T-cell (primary cell): ENCODE measurements around the gene WEE2. TPM values are rescaled to one million over a fixed set of nuclear protein-coding genes. Genes with fewer than 3 reads are reported as not detected.

Source experiments
- ATAC-seq, 4 experiments: fragments of 200-7000 bp in 3 of 4; fragments of 150-1000 bp in 1 of 4; cut with Tn5 transposase; replicated peaks in 1 of 4; 1 replicate in 3 of 4; 2 replicates in 1 of 4; pipeline ENCODE4 v1.10.0; 2021; ENCODE audit warnings: moderate library complexity in 3 of 4, mild to moderate bottlenecking in 2 of 4, moderate number of reproducible peaks in 1 of 4
- CTCF ChIA-PET, 2 donors: fragments of 300-600 bp; sonication (Branson Sonifier 250); formaldehyde crosslinking; loops; one replicate each; lab custom pipeline; 2022; ENCODE audit warnings: antibody characterized with exemption in 2 of 2; lab: Charles Lee
- POLR2A ChIA-PET, 2 donors: fragments of 300-600 bp; sonication (Branson Sonifier 250); formaldehyde crosslinking; loops; one replicate each; lab custom pipeline; 2022; ENCODE audit warnings: antibody characterized with exemption in 2 of 2; lab: Charles Lee
- DNase-seq, 35 experiments: peaks; one replicate each; pipeline versions ENCODE4 v3.0.0 to v3.0.0-alpha.2; 2013 to 2023
- H3K27ac ChIP-seq: one replicate; pipeline ENCODE4 v1.5.1; 2013; ENCODE audit warnings: low read length
- H3K27me3 ChIP-seq, 2 experiments: replicated peaks in 1 of 2; 1 replicate in 1 of 2; 2 replicates in 1 of 2; pipeline versions ENCODE4 v1.6.1 to v1.7.0; 2013; ENCODE audit warnings: low read length in 1 of 2, mixed read lengths in 1 of 2; ENCODE audit not compliant: control insufficient read depth in 2 of 2, insufficient read depth in 2 of 2; ENCODE audit errors: extremely low read depth in 1 of 2
- H3K36me3 ChIP-seq, 2 donors: 1 replicate in 1 of 2; 2 replicates in 1 of 2; pipeline versions ENCODE4 v1.6.1 to v1.7.0; 2013; ENCODE audit warnings: low read length in 1 of 2; ENCODE audit not compliant: control insufficient read depth in 2 of 2, insufficient read depth in 1 of 2; ENCODE audit errors: extremely low read depth in 1 of 2
- H3K4me1 ChIP-seq, 2 experiments: 1 replicate in 1 of 2; 2 replicates in 1 of 2; pipeline versions ENCODE4 v1.6.1 to v1.7.0; 2013; ENCODE audit warnings: low read length in 2 of 2, mixed read lengths in 1 of 2; ENCODE audit not compliant: insufficient read depth in 2 of 2, control insufficient read depth in 1 of 2; ENCODE audit errors: extremely low read depth in 1 of 2
- H3K4me3 ChIP-seq, 2 donors: 1 replicate in 1 of 2; 2 replicates in 1 of 2; pipeline versions ENCODE4 v1.5.1 to v1.7.0; 2013; ENCODE audit warnings: mild to moderate bottlenecking in 2 of 2, low read length in 1 of 2, moderate library complexity in 1 of 2; ENCODE audit not compliant: control insufficient read depth in 1 of 2; ENCODE audit errors: extremely low read depth in 1 of 2
- H3K9me3 ChIP-seq: 2 replicates; pipeline ENCODE4 v1.7.0; 2013
- H3K27ac Mint-ChIP-seq, 2 donors: one replicate each; pipeline ENCODE4 v1.8.0; 2020 to 2021; ENCODE audit warnings: mild to moderate bottlenecking in 2 of 2, mixed read lengths in 2 of 2
- H3K27me3 Mint-ChIP-seq, 2 donors: one replicate each; pipeline ENCODE4 v1.8.0; 2021 to 2022; ENCODE audit warnings: mixed read lengths in 2 of 2
- H3K36me3 Mint-ChIP-seq: one replicate; pipeline ENCODE4 v1.8.0; 2021; ENCODE audit warnings: mixed read lengths
- H3K4me1 Mint-ChIP-seq, 3 donors: one replicate each; pipeline ENCODE4 v1.8.0; 2020 to 2022; ENCODE audit warnings: mixed read lengths in 3 of 3, mild to moderate bottlenecking in 1 of 3
- H3K4me3 Mint-ChIP-seq, 3 donors: one replicate each; pipeline ENCODE4 v1.8.0; 2020 to 2022; ENCODE audit warnings: mild to moderate bottlenecking in 3 of 3, mixed read lengths in 3 of 3, moderate library complexity in 3 of 3
- H3K9me3 Mint-ChIP-seq, 3 donors: one replicate each; pipeline ENCODE4 v1.8.0; 2020 to 2022; ENCODE audit warnings: mixed read lengths in 3 of 3
- WGBS: methylation state at CpG from one replicate; pipeline ENCODE4 v1.1.5; 2013; ENCODE audit warnings: missing lambda C conversion rate; ENCODE audit not compliant: insufficient coverage; 5-methylcytosine and 5-hydroxymethylcytosine counted together
- total RNA-seq, 35 experiments: library from RNA in 6 of 35; stranded (reverse) in 6 of 35; fragments of 120-200 nt in 1 of 35; gene quantifications; one replicate each; pipeline versions ENCODE4 v1.2.1 to v1.2.4 and lab custom pipeline; 2013 to 2026

The WEE2 gene
- total RNA-seq, 5 donors from 2014 or later (not counting 1 experiment from before 2014, with no cell fraction given) = not detected

DNA sequence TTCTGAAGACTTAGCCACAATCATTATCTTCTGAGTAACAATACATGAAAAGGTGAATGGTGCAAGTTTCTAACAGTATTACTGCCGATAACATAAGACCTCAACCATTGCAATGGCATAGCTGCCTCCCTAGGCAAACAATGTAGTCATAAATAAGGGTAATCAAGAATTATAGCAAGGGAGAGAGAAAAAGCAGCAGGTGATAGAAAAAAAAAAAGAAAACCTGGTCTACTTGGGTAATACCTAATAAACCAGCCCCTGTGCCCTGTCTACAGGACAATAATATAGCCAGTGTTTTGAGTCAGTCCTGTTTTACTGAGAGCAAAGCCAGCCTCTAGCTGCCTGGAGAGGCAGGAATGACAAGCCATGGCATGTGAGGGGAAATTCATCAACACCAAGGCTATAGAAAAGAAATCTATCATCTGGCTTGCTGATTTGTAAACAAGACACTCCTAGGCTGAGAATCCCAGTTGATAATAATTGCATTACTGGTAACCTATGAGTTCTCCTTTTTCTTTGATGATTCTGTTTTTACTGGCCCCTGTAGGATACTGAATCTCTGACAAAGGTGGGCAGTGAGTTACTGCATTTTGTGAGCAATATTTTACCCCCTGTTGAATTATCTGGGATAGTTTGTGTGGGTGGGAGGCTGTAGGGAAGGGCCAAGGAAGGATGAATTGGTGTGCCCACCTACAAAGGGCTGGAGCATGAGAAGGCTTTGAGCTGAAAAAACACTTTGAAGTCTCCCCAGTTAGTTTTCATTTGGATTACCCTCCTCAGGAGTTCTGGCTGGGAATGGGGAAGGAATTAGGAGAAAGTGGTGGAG lies 1.7 kb upstream of the WEE2 start:
- H3K9me3 ChIP-seq = no peaks in the 10 kb centered on the region
- Mint-ChIP-seq H3K4me1 (peaks cover 4 to 10% (median 4%) of the 10 kb centered on the region in 3 donors), H3K36me3 (peaks cover 12% of the 10 kb centered on the region), H3K4me3 (no peak overlapping the region), H3K27me3 (no peaks in the 10 kb centered on the region), H3K27ac (no peak overlapping the region), H3K9me3 (no peaks in the 10 kb centered on the region)
- DNase-seq = no peak
- H3K27me3 ChIP-seq = no peaks in the 10 kb centered on the region
- no peak for ATAC-seq
- no peak overlapping the region for H3K27ac ChIP-seq
- CTCF ChIA-PET = interaction anchor here in 1 of 2 donors (0.6 kb wide), 1 partner anchor 45 kb away, joined by 3 read pairs; no protein-coding TSS in a partner anchor
- H3K4me3 ChIP-seq = no peak overlapping the region
- no CpG with 5 or more reads among the region's 1 CpG for WGBS
- H3K36me3 ChIP-seq = no peaks in the 10 kb centered on the region
- H3K4me1 ChIP-seq = peaks cover 2 to 5% of the 10 kb centered on the region in 2 experiments
- POLR2A ChIA-PET = no interaction called here

DNA sequence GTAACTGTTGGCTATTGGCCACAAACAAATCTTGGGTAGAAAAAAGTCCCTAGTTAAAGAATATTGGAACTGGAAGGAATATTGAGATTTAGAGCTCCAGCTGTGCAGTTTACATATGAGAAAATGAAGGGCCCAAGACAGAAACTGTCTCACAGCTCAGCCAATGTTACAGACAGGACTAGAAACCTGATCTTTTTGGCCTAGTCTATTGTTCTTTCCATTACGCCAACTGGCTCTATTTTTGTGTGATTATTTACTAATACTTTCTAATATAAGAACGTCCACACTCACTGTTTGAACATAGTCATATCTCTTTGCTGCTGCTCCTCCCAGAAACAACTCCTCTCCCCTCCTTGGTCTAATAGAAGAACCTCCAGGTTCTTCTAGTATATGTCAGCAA lies 1.2 kb downstream of the WEE2 start:
- ATAC-seq (no peak), DNase-seq (no peak)
- POLR2A ChIA-PET = interaction anchor here in 1 of 2 donors (1.1 kb wide), 1 partner anchor 28 kb away, joined by 3 read pairs; no protein-coding TSS in a partner anchor
- peaks cover 0 to 2% (median 0%) of the 10 kb centered on the region in 3 donors for H3K4me1 Mint-ChIP-seq
- H3K27me3 ChIP-seq = no peaks in the 10 kb centered on the region
- H3K27ac ChIP-seq = no peak overlapping the region
- H3K36me3 ChIP-seq = no peaks in the 10 kb centered on the region
- H3K27me3 Mint-ChIP-seq = no peaks in the 10 kb centered on the region
- no peak overlapping the region for H3K4me3 ChIP-seq
- H3K4me1 ChIP-seq = no peaks in the 10 kb centered on the region
- no CpG with 5 or more reads among the region's 2 CpGs for WGBS
- H3K9me3 ChIP-seq = no peaks in the 10 kb centered on the region
- no peaks in the 10 kb centered on the region for H3K9me3 Mint-ChIP-seq
- no peak overlapping the region for H3K27ac Mint-ChIP-seq
- peaks cover 15% of the 10 kb centered on the region for H3K36me3 Mint-ChIP-seq
- H3K4me3 Mint-ChIP-seq = no peak overlapping the region
- CTCF ChIA-PET = interaction anchor here (1.2 to 2.1 kb wide), 5 partner anchors 8 to 55 kb away, joined by 3 to 11 read pairs (median 6); partner anchors contain the start of gene SSBP1 (in 1 of the 2)

DNA sequence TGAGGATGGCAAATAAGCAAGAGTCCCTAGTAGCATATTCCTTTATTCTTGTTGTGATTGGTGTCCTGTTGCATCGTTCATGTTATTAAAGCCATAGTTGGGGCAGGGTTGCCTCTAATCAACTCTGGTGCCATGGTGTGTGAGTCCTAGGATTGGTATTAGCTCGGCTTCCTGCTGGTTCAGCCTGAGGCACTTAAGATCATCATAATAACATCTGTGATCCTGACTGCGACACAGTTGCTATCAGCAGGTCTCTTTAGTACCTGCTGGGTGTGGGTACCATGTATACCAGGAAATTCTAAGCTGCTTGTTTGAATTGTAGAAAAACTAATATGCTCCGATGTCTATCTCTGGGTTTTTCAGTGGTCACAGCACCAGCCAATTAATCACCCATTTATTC lies 1.6 kb downstream of the WEE2 start:
- Mint-ChIP-seq H3K27me3 (no peaks in the 10 kb centered on the region), H3K27ac (no peak overlapping the region), H3K36me3 (peaks cover 15% of the 10 kb centered on the region), H3K4me3 (no peak overlapping the region), H3K9me3 (no peaks in the 10 kb centered on the region), H3K4me1 (peaks cover 0 to 2% (median 0%) of the 10 kb centered on the region in 3 donors)
- whole genome bisulfite sequencing = 100% methylated on average over 1 of the region's 4 CpGs
- Histone ChIP-seq H3K9me3 (no peaks in the 10 kb centered on the region), H3K27ac (no peak overlapping the region), H3K36me3 (no peaks in the 10 kb centered on the region), H3K4me1 (no peaks in the 10 kb centered on the region), H3K27me3 (no peaks in the 10 kb centered on the region), H3K4me3 (no peak overlapping the region)
- ATAC-seq (no peak), DNase-seq (no peak)
- ChIA-PET CTCF (interaction anchor here (1.2 to 2.1 kb wide), 6 partner anchors 9 to 74 kb away, joined by 3 to 11 read pairs (median 5); partner anchors contain the start of gene SSBP1 (in 1 of the 2)), POLR2A (no interaction called here)

DNA sequence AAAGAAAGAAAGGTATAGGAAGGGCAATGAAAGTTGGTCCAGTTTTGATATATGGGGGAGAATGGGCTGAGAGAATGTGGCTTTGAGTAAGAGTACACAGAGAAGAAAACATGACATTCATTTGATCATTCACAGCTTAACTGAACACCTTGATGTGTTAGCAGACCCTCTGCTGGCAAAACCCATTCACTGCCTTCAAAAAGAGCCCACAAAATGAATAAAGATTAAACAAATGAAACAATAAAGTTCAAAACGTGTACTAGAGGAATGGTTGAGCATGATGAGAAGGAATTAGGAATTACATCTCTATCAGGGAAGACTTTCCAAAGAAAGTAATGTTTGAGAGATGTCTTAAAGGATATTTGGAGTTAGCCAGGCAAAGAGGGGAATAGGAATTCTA lies 2.1 kb downstream of the WEE2 start:
- H3K27me3 ChIP-seq = no peaks in the 10 kb centered on the region
- Mint-ChIP-seq H3K9me3 (no peaks in the 10 kb centered on the region), H3K4me3 (no peak overlapping the region), H3K4me1 (peaks cover 0 to 2% (median 0%) of the 10 kb centered on the region in 3 donors), H3K27me3 (no peaks in the 10 kb centered on the region), H3K27ac (no peak overlapping the region), H3K36me3 (peaks cover 15% of the 10 kb centered on the region)
- ATAC-seq (no peak), DNase-seq (peak in 1 of 35 experiments; percentile 21)
- no peak overlapping the region for H3K27ac ChIP-seq
- H3K9me3 ChIP-seq = no peaks in the 10 kb centered on the region
- H3K4me3 ChIP-seq = no peak overlapping the region
- POLR2A ChIA-PET = no interaction called here
- WGBS = no CpG with 5 or more reads among the region's 1 CpG
- H3K36me3 ChIP-seq = no peaks in the 10 kb centered on the region
- H3K4me1 ChIP-seq = no peaks in the 10 kb centered on the region
- CTCF ChIA-PET = interaction anchor here (0.6 to 2.1 kb wide), 6 partner anchors 9 to 74 kb away, joined by 3 to 11 read pairs (median 4); partner anchors contain the start of gene SSBP1 (in 1 of the 2)

DNA sequence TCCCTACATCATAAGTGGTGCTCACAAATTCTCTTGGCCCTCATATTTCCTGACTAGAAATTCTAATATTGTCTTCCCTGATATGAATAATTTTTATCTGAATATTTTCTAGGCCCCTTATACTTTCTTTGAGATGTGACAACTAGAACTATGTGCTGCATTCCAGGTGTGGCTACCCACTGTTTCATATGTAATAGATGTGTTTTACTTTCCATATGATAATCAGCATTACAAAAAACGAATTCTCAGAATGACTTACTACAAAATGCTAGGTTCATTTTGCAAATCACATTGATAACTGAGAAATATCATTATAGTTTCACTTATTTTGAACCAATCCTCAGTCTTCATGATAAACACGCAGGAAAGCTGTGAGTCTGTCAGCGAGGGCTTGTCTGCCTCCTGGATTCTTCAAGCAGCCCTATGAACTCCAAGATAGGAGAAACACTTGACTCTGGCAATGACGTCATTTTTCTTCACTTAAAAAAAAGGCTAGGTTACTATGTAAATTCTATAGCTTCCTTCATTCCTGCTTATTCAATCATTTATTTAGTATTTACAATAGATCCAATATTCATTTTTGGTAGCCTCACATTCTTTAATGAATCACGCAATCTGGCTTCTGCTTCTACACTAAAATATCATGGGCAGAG lies 4.6 kb downstream of the WEE2 start:
- DNase-seq (no peak), ATAC-seq (no peak)
- Mint-ChIP-seq H3K4me1 (peaks cover 0 to 2% (median 0%) of the 10 kb centered on the region in 3 donors), H3K9me3 (no peaks in the 10 kb centered on the region), H3K27me3 (no peaks in the 10 kb centered on the region), H3K36me3 (peaks cover 22% of the 10 kb centered on the region), H3K27ac (no peak overlapping the region), H3K4me3 (no peak overlapping the region)
- H3K36me3 ChIP-seq = no peaks in the 10 kb centered on the region
- no peak overlapping the region for H3K27ac ChIP-seq
- no peaks in the 10 kb centered on the region for H3K9me3 ChIP-seq
- 82% methylated on average over 2 of the region's 5 CpGs for WGBS
- H3K4me3 ChIP-seq = no peak overlapping the region
- H3K27me3 ChIP-seq = no peaks in the 10 kb centered on the region
- H3K4me1 ChIP-seq = no peaks in the 10 kb centered on the region
- ChIA-PET POLR2A (no interaction called here), CTCF (no interaction called here)

DNA sequence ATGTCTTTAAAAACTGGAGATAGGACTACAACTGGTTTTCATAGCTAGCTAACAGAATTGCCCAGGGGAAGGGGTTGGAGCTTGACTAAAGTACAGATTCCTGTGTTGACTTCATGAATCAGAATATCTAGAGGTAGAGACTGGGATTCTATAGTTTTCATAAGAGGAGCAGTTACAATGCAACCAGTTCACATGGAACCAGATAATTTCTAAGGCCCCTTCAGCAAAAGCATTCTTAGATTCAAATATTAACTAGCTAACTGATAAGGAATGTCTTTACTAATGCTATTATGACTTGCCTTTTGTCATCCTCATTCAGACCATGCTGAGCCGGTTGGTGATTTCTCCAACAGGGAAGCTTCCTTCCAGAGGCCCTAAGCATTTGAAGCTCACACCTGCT lies 5.7 kb downstream of the WEE2 start:
- POLR2A ChIA-PET = no interaction called here
- peaks cover 25% of the 10 kb centered on the region for H3K36me3 Mint-ChIP-seq

More for the DNA sequence above, 5.7 kb downstream of the WEE2 start:
- Mint-ChIP-seq H3K27ac (no peak overlapping the region), H3K27me3 (no peaks in the 10 kb centered on the region), H3K9me3 (no peaks in the 10 kb centered on the region), H3K4me1 (peaks cover 0 to 2% (median 0%) of the 10 kb centered on the region in 3 donors), H3K4me3 (no peak overlapping the region)
- Histone ChIP-seq H3K4me1 (no peaks in the 10 kb centered on the region), H3K9me3 (no peaks in the 10 kb centered on the region), H3K27me3 (no peaks in the 10 kb centered on the region), H3K4me3 (no peak overlapping the region), H3K27ac (no peak overlapping the region), H3K36me3 (no peaks in the 10 kb centered on the region)
- no peak for ATAC-seq
- WGBS = no CpG with 5 or more reads among the region's 1 CpG
- DNase-seq = no peak
- CTCF ChIA-PET = interaction anchor here in 1 of 2 donors (0.9 kb wide), 1 partner anchor 24 kb away, joined by 4 read pairs; the partner anchor contains the start of gene SSBP1
